ENCODE measurements around the gene ARHGEF28. TPM values are rescaled to one million over a fixed set of nuclear protein-coding genes. Genes with fewer than 3 reads are reported as not detected.

ARHGEF28 gene
- total and polyA plus RNA-seq, 2 of the 4 experiments (the other 2 are of a cell fraction), result 3.6 to 16.0 TPM

GRCh38 chr5:73968246-73968645, 342.2 kb downstream of the ARHGEF28 start:
- Histone ChIP-seq H3K4me2 (ENCODE audit: low read depth, low read length) (no peak overlapping the region), H3K4me3 (ENCODE audit: insufficient read depth, low read depth, low read length) (no peak overlapping the region), H3K9ac (ENCODE audit: low read depth, low read length) (no peak overlapping the region), H3K79me1 (ENCODE audit: low read depth in 1 of 2, low read length in 2 of 2) (no peaks in the 10 kb centered on the region), H2BK5ac (ENCODE audit: low read depth, low read length, poor library complexity, severe bottlenecking) (no peak overlapping the region), H3K9me1 (ENCODE audit: insufficient read depth, low read length) (no peaks in the 10 kb centered on the region), H3K9me3 (ENCODE audit: control insufficient read depth, insufficient read depth, low read length) (no peaks in the 10 kb centered on the region), H3K4me1 (ENCODE audit: control insufficient read depth, insufficient read depth, low read length) (no peaks in the 10 kb centered on the region), H3K14ac (replicated peaks; ENCODE audit: low read depth, low read length) (no peak overlapping the region), H2AK9ac (replicated peaks; ENCODE audit: low read depth, low read length, poor library complexity) (no peak overlapping the region), H2BK120ac (ENCODE audit: low read depth, low read length) (no peak overlapping the region), H4K8ac (ENCODE audit: low read depth in 2 of 2, low read length in 2 of 2) (no peak overlapping the region), H3K56ac (ENCODE audit: extremely low read depth, insufficient read depth, low read length) (no peak overlapping the region), H4K20me1 (ENCODE audit: insufficient read depth, low read length) (no peaks in the 10 kb centered on the region), H3K36me3 (ENCODE audit: control insufficient read depth, insufficient read depth, low read length) (no peaks in the 10 kb centered on the region), H4K91ac (ENCODE audit: insufficient read depth, low read depth, low read length) (no peak overlapping the region), H2AFZ (replicated peaks; ENCODE audit: low read length, poor library complexity) (no peak overlapping the region), H3K27me3 (ENCODE audit: control insufficient read depth, insufficient read depth, low read length) (peaks cover 12% of the 10 kb centered on the region), H2AK5ac (ENCODE audit: low read depth, low read length) (no peak overlapping the region), H3K18ac (ENCODE audit: low read depth, low read length) (no peak overlapping the region), H3K27ac (ENCODE audit: insufficient read depth, low read length) (no peak overlapping the region), H2BK20ac (ENCODE audit: low read depth, low read length) (no peak overlapping the region), H2BK15ac (ENCODE audit: low read depth, low read length) (no peak overlapping the region), H3K23ac (ENCODE audit: low read depth, low read length) (no peak overlapping the region), H4K5ac (ENCODE audit: low read depth, low read length) (no peak overlapping the region), H3K4ac (ENCODE audit: low read depth, low read length) (no peak overlapping the region)
- no TSS peak for BruUV-seq (replicated peaks)
- ATAC-seq (ENCODE audit: low read depth) (no peak), DNase-seq (no peak)
- in situ Hi-C loops (cut with MboI; ENCODE audit: low sequenced_read_pairs) (no loop called here), intact Hi-C loops (cut with micrococcal nuclease) (no loop called here), dilution Hi-C loops (cut with HindIII; ENCODE audit: low sequenced_read_pairs, unreplicated experiment) (no loop called here)
- POLR2A ChIA-PET (ENCODE audit: unreplicated experiment), result no interaction called here
- TF ChIP-seq USF2 (IDR thresholded peaks at IDR 0.05; ENCODE audit: low read depth, low read length) (no peak), RFX5 (IDR thresholded peaks at IDR 0.05; ENCODE audit: low read depth, low read length) (no peak), MXI1 (IDR thresholded peaks at IDR 0.05; ENCODE audit: borderline replicate concordance, low read depth, low read length) (no peak), NFE2L2 (IDR thresholded peaks at IDR 0.05; ENCODE audit: low read depth, low read length) (no peak), SMC3 (IDR thresholded peaks at IDR 0.05; ENCODE audit: low read depth, low read length) (no peak), CTCF (conservative IDR thresholded peaks at IDR 0.05; ENCODE audit: low read depth, low read length) (no peak), CEBPB (IDR thresholded peaks at IDR 0.05; ENCODE audit: low read depth, low read length) (no peak), POLR2A (IDR thresholded peaks at IDR 0.05; ENCODE audit: low read depth, low read length) (no peak), ELK1 (IDR thresholded peaks at IDR 0.05; ENCODE audit: borderline replicate concordance, low read depth, low read length) (no peak), RCOR1 (IDR thresholded peaks at IDR 0.05; ENCODE audit: insufficient replicate concordance, low read length) (no peak), MAZ (IDR thresholded peaks at IDR 0.05; ENCODE audit: borderline replicate concordance, low read depth, low read length) (no peak), BHLHE40 (IDR thresholded peaks at IDR 0.05; ENCODE audit: low read depth, low read length) (no peak), MAFK (IDR thresholded peaks at IDR 0.05; ENCODE audit: low read depth, low read length) (no peak), FOS (IDR thresholded peaks at IDR 0.05; ENCODE audit: low read depth, low read length) (no peak)
- CTCF ChIA-PET, result no interaction called here
- WGBS, 2 experiments (ENCODE audit: extremely low coverage in 2 of 2, insufficient read length in 1 of 2), result no CpG with 5 or more reads among the region's 2 CpGs
